ENCODE data around the gene CDH23.

DNA sequence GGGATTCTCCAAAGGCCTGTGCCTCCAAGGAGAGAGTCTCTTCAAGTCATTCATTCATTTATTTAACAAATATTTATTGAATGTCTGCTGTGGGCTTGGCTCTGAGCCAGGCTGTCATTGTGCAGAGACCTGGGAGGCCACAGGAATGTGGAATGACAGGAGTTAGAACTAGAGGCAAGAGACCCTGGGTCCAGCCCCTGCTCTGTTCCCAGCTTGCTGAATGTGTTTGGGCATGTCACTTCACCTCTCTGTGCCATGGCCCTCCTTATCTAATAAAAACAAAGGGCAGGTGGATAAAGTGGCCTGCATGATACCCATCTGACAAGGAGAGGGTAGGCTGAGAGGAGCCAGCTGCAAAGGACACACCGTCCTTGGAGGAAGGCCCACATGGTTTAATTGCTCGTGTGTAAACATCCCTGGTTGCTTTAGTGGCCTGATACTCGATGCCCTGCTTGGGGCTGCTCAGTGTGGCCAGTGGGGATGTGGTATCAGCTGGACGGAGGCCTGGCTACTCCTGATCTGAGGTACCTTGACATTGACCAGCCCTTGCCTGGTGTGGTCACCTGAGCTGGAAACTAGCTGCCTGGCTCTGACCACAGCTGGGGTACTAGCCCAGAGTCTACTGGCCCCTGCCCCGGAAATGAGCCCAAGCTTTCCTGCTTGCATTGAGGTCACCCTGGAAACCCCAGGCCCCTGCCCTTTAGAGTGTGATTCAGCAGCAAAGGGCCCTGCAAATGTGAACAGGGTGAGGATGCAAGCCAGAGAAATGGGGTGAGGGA is 116.2 kb downstream of the CDH23 start:
- TF ChIP-seq POLR2A (IDR thresholded peaks at IDR 0.05), result no peak
- TF ChIP-seq, protein P1, sequence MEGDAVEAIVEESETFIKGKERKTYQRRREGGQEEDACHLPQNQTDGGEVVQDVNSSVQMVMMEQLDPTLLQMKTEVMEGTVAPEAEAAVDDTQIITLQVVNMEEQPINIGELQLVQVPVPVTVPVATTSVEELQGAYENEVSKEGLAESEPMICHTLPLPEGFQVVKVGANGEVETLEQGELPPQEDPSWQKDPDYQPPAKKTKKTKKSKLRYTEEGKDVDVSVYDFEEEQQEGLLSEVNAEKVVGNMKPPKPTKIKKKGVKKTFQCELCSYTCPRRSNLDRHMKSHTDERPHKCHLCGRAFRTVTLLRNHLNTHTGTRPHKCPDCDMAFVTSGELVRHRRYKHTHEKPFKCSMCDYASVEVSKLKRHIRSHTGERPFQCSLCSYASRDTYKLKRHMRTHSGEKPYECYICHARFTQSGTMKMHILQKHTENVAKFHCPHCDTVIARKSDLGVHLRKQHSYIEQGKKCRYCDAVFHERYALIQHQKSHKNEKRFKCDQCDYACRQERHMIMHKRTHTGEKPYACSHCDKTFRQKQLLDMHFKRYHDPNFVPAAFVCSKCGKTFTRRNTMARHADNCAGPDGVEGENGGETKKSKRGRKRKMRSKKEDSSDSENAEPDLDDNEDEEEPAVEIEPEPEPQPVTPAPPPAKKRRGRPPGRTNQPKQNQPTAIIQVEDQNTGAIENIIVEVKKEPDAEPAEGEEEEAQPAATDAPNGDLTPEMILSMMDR (IDR thresholded peaks at IDR 0.05), result no peak

Data from adrenal gland (tissue), 5 donors.